SJSA1 (cell line): ENCODE measurements around the gene CABLES2. TPM values are rescaled to one million over a fixed set of nuclear protein-coding genes. Genes with fewer than 3 reads are reported as not detected.

Experiments used
- DNase-seq, 2 experiments: peaks; one replicate each; pipeline ENCODE4 v3.0.0-alpha.2; 2015 to 2020; ENCODE audit warnings: low spot score in 2 of 2, low read depth in 1 of 2
- H3K27ac ChIP-seq: fragments of 250-450 bp; sonication (Bioruptor Pico); 2 replicates; pipeline ENCODE4 v1.5.1; 2020; ENCODE audit warnings: mild to moderate bottlenecking, moderate library complexity
- H3K27me3 ChIP-seq: fragments of 250-450 bp; sonication (Bioruptor Pico); replicated peaks from 2 replicates; pipeline ENCODE4 v1.5.1; 2020; ENCODE audit warnings: mild to moderate bottlenecking, moderate library complexity
- H3K36me3 ChIP-seq: fragments of 250-450 bp; sonication (Bioruptor Pico); 2 replicates; pipeline ENCODE4 v1.5.1; 2020; ENCODE audit warnings: mild to moderate bottlenecking
- H3K4me1 ChIP-seq: fragments of 250-450 bp; sonication (Bioruptor Pico); replicated peaks from 2 replicates; pipeline ENCODE4 v1.6.1; 2021; ENCODE audit warnings: mild to moderate bottlenecking
- H3K4me3 ChIP-seq: fragments of 250-450 bp; sonication (Bioruptor Pico); 2 replicates; pipeline ENCODE4 v1.5.1; 2020; ENCODE audit warnings: mild to moderate bottlenecking
- H3K9me3 ChIP-seq: fragments of 250-450 bp; sonication (Bioruptor Pico); replicated peaks from 2 replicates; pipeline ENCODE4 v1.5.1; 2020; ENCODE audit warnings: mild to moderate bottlenecking
- total RNA-seq: library from RNA; depleted of rRNA; stranded (reverse); fragments of >200 nt; shearing (Covaris generic); gene quantifications from 2 replicates; pipeline ENCODE4 v1.2.3, GENCODE V29; 2014

Gene CABLES2
- total RNA-seq, 1 experiment from 2014 or later = 6.9 TPM

DNA sequence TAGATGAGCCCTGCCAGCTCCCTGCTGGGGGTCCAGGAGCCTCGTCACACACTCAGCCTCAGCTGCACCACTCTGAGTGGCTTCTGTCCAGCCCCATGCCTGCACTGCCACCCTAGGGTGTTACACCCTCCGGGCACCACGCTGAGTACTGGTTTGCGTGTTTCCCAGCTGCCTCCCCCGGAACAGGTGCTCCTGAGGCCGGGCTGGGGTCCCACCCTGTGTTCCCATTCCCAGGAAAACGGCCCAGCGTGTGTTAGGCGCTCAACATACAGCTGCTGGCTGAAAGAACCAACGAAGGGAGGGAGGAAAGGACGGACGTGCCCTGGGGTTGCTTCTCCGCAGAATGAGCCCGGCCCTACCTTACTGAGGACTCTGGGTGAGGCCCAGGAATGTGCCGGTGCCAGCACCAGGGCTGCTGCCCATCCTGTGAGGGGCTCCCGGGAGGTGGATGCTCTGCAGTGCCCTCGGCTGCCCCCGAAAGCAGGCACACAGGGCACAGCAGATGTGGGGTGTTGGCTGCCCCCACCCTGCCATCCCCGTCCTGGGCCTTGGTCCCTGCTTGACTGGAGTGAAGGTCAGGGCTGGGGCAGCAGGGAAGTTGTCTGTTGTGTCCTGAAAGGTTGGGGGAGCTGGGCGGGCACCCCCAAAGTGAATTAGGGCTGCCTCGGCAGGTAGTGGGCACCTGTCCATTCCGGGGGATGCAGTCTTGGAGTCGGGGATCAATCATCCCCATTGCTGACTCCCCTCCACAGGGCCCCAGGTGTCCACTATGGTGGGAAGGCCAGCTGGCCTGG is 56.3 kb downstream of the CABLES2 start:
- no peaks in the 10 kb centered on the region for H3K27me3 ChIP-seq
- no peak overlapping the region for H3K4me3 ChIP-seq
- 0 out of 2 replicates have a peak, but pooled peaks cover 2% of the 10 kb centered on the region for H3K9me3 ChIP-seq
- no peak for DNase-seq
- no peak overlapping the region for H3K27ac ChIP-seq
- H3K36me3 ChIP-seq = no peaks in the 10 kb centered on the region
- peaks cover 10% of the 10 kb centered on the region for H3K4me1 ChIP-seq

DNA sequence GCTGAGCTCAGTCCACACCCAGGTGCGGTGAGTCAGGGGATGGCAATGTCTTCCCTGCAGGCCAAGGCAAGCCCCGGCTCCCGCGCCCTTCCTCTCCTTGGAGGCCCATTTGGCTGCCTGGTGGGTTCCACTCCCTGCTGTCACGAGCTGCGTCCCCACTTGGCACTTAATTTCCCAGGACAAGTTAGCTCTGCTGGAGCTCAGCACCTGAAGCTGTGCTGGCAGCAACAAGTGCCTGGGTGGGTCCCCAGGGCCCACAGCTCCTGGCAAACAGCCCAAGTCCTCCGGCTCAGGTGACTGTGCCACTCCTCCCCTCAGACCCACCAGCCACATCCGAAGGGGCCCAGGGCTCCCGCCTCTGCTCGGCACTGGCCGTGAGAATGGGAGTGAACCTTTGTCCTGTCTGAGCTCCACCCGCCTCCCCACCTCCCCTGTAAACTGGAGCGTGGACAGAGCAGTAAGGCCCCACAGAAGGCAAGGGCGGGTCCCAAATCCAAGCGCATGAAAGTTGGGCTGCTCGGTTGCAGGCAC is 56.9 kb downstream of the CABLES2 start:
- DNase-seq = no peak
- Histone ChIP-seq H3K27ac (no peak overlapping the region), H3K9me3 (0 out of 2 replicates have a peak, but pooled peaks cover 2% of the 10 kb centered on the region), H3K27me3 (no peaks in the 10 kb centered on the region), H3K36me3 (no peaks in the 10 kb centered on the region), H3K4me1 (peaks cover 3% of the 10 kb centered on the region), H3K4me3 (no peak overlapping the region)

DNA sequence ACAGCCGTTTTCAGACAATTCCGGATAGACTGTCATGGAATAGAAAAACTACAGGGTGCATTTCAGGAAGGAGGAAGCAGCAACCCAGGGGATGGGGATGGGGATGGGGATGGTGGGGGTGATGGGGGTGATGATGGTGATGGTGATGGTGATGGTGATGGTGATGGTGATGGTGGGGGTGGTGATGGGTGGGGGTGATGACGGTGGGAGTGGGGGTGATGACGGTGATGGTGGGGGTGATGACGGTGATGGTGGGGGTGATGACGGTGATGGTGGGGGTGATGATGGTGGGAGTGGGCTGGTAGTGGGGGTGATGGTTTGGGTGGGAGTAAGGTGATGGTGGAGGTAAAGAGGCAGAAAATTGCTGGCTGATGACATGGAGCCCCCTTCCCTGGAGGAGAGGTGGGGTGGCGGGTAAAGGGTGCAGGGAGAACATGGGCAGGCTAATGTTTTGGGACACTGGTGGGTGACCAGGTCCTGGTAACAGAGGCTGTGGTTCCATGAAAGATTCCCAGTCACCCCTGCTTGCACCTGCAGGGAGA is 57.5 kb downstream of the CABLES2 start:
- H3K4me3 ChIP-seq = no peak overlapping the region
- peaks cover 5% of the 10 kb centered on the region for H3K4me1 ChIP-seq
- H3K36me3 ChIP-seq = no peaks in the 10 kb centered on the region
- H3K9me3 ChIP-seq = 0 out of 2 replicates have a peak, but pooled peaks cover 2% of the 10 kb centered on the region
- no peaks in the 10 kb centered on the region for H3K27me3 ChIP-seq
- DNase-seq = no peak
- no peak overlapping the region for H3K27ac ChIP-seq

DNA sequence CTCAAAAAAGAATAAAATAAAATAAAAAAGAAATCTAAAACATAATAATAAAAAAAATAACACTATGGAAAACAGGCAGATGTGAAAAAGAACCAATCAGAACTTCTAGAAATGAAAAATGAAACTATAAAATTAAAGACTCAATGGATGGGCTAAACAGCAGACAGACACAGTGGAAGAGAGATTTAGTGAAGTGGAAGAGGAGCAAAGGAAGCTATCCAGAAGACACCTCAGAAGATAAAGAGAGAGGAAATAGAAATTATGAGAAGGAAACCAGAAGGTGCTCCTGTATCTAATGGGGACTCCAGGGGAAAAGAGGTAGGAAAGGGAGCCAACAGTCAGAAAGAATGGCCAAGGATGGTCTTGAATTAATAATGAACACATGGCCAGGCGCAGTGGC is 58.5 kb downstream of the CABLES2 start:
- H3K4me3 ChIP-seq = no peak overlapping the region
- no peak overlapping the region for H3K27ac ChIP-seq
- DNase-seq = no peak
- no peaks in the 10 kb centered on the region for H3K27me3 ChIP-seq
- H3K9me3 ChIP-seq = 0 out of 2 replicates have a peak, but pooled peaks cover 2% of the 10 kb centered on the region
- peaks cover 9% of the 10 kb centered on the region for H3K4me1 ChIP-seq
- no peaks in the 10 kb centered on the region for H3K36me3 ChIP-seq

DNA sequence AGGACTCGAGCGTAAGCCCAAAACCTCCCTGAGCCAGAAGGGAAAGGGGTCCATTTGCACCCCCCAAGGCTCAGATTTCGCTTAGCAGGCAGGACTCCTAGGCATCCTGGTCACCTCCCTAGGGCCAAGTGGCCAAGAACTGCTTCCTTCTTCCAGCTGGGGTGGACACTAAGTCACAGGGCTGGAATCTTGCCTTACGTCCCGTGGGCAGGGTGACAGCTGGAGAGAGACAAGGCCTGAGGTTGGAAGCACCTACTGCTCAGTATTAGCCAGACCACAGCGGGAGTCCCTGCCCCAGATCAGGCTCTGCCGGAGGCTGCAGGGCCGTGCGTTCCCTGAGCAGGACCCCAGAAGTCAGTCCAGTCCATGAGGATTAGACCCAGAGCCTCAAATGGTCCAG is 59.6 kb downstream of the CABLES2 start:
- 0 out of 2 replicates have a peak, but pooled peaks cover 2% of the 10 kb centered on the region for H3K9me3 ChIP-seq
- no peak overlapping the region for H3K27ac ChIP-seq
- H3K4me3 ChIP-seq = no peak overlapping the region
- peaks cover 9% of the 10 kb centered on the region for H3K4me1 ChIP-seq
- no peaks in the 10 kb centered on the region for H3K36me3 ChIP-seq
- H3K27me3 ChIP-seq = 0 out of 2 replicates have a peak, but pooled peaks cover 3% of the 10 kb centered on the region
- no peak for DNase-seq

DNA sequence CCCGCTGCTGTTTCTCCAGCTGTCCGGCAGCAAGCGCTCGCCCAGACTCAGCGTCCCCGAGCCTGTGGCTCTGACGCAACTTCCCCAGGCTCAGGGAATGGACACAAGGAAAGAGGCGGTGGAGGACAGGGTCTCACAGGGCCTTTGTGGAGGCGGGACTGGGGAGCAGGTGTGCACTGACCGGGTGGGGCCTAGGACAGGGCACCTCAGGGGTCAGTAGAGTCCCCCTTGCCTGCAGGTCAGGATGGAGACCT is 60.0 kb downstream of the CABLES2 start:
- Histone ChIP-seq H3K4me1 (peaks cover 9% of the 10 kb centered on the region), H3K27me3 (0 out of 2 replicates have a peak, but pooled peaks cover 3% of the 10 kb centered on the region), H3K27ac (no peak overlapping the region), H3K36me3 (no peaks in the 10 kb centered on the region), H3K4me3 (no peak overlapping the region), H3K9me3 (0 out of 2 replicates have a peak, but pooled peaks cover 2% of the 10 kb centered on the region)
- no peak for DNase-seq

DNA sequence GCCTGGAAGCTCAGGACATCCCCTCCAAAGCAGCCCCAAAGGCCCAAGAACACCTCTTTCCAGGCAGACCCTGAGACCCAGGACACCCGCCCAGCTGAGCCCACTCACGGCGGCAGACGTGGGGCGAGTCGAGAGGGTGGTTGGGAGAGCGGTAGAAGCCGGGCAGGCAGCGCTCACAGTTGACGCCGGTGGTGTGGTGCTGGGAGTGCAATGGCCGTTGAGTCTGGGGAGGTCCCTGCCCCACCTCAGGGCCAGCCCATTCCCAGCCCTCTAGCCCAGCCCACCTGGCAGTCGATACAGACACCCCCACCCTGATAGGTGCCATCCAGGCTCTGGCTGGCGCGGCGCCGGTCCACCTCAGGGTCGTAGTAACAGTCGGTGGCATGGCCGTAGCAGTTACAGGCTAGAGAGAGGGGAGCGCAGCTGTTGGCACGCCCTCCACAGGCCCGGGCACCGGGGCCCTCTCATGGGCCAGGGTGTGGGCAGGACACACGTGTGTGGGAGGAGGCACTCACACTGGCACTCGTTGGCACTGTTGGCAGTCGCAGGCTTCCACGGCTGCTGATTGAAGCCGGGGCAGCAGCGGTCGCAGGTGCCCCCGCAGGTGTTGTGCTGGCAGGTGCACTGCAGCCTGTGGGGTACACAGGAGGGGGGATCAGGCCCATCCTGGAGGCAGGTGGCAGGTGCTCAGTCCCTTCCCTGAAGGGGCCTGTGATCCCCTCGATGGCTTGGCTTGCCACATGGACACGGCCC is 60.5 kb downstream of the CABLES2 start:
- 0 out of 2 replicates have a peak, but pooled peaks cover 3% of the 10 kb centered on the region for H3K27me3 ChIP-seq
- H3K36me3 ChIP-seq = no peaks in the 10 kb centered on the region
- DNase-seq = no peak
- H3K27ac ChIP-seq = no peak overlapping the region
- H3K4me3 ChIP-seq = no peak overlapping the region
- H3K4me1 ChIP-seq = peaks cover 9% of the 10 kb centered on the region
- 0 out of 2 replicates have a peak, but pooled peaks cover 2% of the 10 kb centered on the region for H3K9me3 ChIP-seq

DNA sequence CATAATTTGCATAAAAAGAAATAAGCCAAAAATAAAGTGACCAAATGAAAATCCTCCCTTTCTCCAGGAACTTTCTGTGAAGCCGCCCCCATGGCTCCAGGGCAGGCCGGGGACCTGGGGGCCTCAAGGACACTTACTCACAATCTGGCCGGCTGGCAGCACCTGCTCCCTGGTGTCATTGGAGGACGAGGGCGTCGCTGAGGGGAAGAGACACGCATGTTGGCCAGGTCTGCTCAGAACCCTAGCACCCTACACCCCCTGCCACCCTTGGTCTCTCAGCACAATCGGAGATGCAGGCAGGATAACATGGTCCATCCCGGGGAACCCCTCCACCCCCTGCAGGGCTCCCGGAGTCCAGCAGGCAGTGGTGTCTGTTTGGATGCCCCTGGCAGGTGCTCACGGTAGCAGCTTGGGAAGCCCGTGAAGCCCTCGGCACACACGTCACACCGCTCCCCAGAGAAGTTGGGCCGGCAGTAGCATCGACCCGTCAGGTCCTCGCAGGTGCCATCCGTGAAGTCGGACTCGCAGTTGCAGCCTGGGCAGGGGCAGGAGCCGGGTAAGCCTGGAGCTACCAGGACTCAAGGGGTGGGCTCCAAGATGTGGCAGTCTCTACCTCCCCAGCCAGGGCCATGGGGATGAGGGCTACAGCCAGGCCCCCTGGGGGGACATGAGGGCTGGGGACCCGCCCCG is 61.3 kb downstream of the CABLES2 start:
- Histone ChIP-seq H3K9me3 (0 out of 2 replicates have a peak, but pooled peaks cover 2% of the 10 kb centered on the region), H3K27me3 (0 out of 2 replicates have a peak, but pooled peaks cover 3% of the 10 kb centered on the region), H3K27ac (no peak overlapping the region), H3K36me3 (no peaks in the 10 kb centered on the region), H3K4me1 (peaks cover 9% of the 10 kb centered on the region), H3K4me3 (no peak overlapping the region)
- DNase-seq = no peak

DNA sequence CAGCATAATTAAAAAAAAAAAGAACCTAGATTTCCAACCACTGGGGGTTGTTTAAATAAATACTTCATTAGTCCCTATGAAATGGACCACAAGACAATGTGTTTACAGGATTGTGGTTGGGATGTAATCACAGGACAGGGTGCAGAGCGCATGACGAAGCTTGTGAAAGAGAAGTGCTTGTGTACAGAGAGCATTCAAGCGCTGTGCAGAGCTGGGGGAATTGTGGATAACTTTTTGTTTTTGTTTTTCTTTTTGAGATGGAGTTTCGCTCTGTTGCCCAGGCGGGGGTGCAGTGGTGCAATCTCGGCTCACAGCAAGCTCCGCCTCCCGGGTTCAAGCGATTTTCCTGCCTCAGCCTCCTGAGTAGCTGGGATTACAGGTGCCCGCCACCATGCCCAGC is 62.3 kb downstream of the CABLES2 start:
- Histone ChIP-seq H3K27ac (no peak overlapping the region), H3K4me3 (no peak overlapping the region), H3K9me3 (0 out of 2 replicates have a peak, but pooled peaks cover 2% of the 10 kb centered on the region), H3K4me1 (peaks cover 9% of the 10 kb centered on the region), H3K27me3 (0 out of 2 replicates have a peak, but pooled peaks cover 3% of the 10 kb centered on the region), H3K36me3 (no peaks in the 10 kb centered on the region)
- DNase-seq = peak; percentile 63 to 71

DNA sequence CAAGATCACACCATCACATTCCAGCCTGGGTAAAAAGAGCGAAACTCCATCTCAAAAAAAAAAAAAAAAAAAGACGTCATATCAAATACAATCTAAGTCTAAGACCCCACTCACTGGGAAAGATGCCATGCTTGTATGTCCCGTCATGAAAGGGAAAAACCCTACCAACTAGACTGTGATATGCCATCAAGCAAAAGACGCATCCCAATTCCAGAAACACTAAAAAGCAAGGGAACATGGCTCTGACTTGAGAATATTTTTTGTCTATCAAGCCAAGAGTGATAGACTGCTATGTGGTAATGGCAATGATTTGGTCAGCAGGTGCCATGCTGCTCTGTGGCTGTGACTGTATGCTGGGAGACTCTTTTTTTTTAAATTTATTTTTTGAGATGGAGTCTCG is 63.0 kb downstream of the CABLES2 start:
- 0 out of 2 replicates have a peak, but pooled peaks cover 2% of the 10 kb centered on the region for H3K9me3 ChIP-seq
- H3K36me3 ChIP-seq = no peaks in the 10 kb centered on the region
- H3K4me1 ChIP-seq = peaks cover 9% of the 10 kb centered on the region
- no peak overlapping the region for H3K27ac ChIP-seq
- 0 out of 2 replicates have a peak, but pooled peaks cover 3% of the 10 kb centered on the region for H3K27me3 ChIP-seq
- no peak for DNase-seq
- H3K4me3 ChIP-seq = no peak overlapping the region

DNA sequence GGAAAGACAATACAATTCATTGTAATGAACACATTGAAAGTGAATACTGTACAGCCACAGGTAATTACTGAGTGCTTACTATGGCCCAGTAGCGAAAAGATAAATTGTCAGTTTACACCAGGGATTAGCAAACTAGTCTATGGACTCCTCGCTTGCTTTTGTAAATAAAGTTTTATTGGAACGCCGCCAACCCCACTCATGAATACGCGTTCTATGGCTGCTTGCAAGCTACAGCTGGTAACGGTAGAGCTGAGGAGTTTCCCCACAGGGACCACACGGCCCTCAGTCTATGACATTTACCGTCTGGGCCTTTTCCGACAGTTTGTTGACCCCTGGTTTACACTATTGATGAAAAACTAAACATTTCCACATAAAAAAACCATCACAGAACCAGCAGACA is 64.2 kb downstream of the CABLES2 start:
- no peak for DNase-seq
- Histone ChIP-seq H3K27ac (no peak overlapping the region), H3K4me1 (peaks cover 9% of the 10 kb centered on the region), H3K27me3 (0 out of 2 replicates have a peak, but pooled peaks cover 3% of the 10 kb centered on the region), H3K4me3 (no peak overlapping the region), H3K36me3 (no peaks in the 10 kb centered on the region), H3K9me3 (no peaks in the 10 kb centered on the region)

DNA sequence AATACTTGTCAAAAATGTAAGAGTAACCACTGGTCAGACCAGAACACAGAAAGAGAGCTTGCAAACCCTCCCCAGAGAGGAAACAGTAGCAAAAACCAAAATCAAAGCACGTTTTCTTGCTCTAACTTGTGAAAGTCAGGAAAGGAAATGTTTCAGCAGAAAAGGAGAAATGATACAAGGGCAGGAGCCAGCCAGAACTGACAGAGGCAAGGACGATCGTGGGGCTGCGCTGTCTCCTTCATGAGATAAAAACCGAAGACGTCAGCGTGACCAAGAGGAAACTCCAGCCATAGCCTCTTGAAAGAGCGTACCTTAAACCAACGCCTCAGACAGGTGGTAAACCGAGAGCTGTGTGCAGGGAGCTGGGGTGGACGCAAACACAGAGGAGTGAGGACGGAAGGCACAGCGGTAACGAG is 67.4 kb downstream of the CABLES2 start:
- Histone ChIP-seq H3K27ac (no peak overlapping the region), H3K27me3 (0 out of 2 replicates have a peak, but pooled peaks cover 3% of the 10 kb centered on the region), H3K36me3 (no peaks in the 10 kb centered on the region), H3K9me3 (no peaks in the 10 kb centered on the region), H3K4me1 (peaks cover 4% of the 10 kb centered on the region; the same call in 1 of the 2 replicates), H3K4me3 (no peak overlapping the region)
- no peak for DNase-seq
